Stimulated activated effector memory CD8-positive, alpha-beta T cell treated with anti-CD3 and anti-CD28 coated beads, Interleukin-12 subunit alpha, Interleukin-12 subunit beta, amount 100 ng/mL, for 72 hours (primary cell): ENCODE measurements around the gene PALD1.

Experiments
- ATAC-seq: fragments of 150-1000 bp; cut with Tn5 transposase; 2 replicates; pipeline ENCODE4 v1.10.0; 2021
- DNase-seq, 2 donors: peaks; one replicate each; pipeline ENCODE4 v3.0.0; 2021 to 2022; ENCODE audit warnings: low spot score in 2 of 2
- H3K27ac Mint-ChIP-seq: one replicate; pipeline ENCODE4 v1.8.0; 2022; ENCODE audit warnings: mild to moderate bottlenecking, mixed read lengths
- H3K36me3 Mint-ChIP-seq: one replicate; pipeline ENCODE4 v1.8.0; 2022; ENCODE audit warnings: mild to moderate bottlenecking, mixed read lengths
- H3K4me1 Mint-ChIP-seq: one replicate; pipeline ENCODE4 v1.8.0; 2022; ENCODE audit warnings: mixed read lengths
- H3K4me3 Mint-ChIP-seq: one replicate; pipeline ENCODE4 v1.8.0; 2022; ENCODE audit warnings: mild to moderate bottlenecking, mixed read lengths
- H3K9me3 Mint-ChIP-seq: one replicate; pipeline ENCODE4 v1.8.0; 2022; ENCODE audit warnings: mixed read lengths

The PALD1 gene

GRCh38 chr10:70491614-70492013, 13.0 kb downstream of the PALD1 start:
- H3K4me1 Mint-ChIP-seq, result peaks cover 26% of the 10 kb centered on the region
- H3K27ac Mint-ChIP-seq, result no peak overlapping the region
- DNase-seq (no peak), ATAC-seq (no peak)
- no peak overlapping the region for H3K4me3 Mint-ChIP-seq
- H3K36me3 Mint-ChIP-seq, result no peaks in the 10 kb centered on the region
- H3K9me3 Mint-ChIP-seq, result no peaks in the 10 kb centered on the region

GRCh38 chr10:70492786-70493659, 14.5 kb downstream of the PALD1 start:
- H3K36me3 Mint-ChIP-seq, result no peaks in the 10 kb centered on the region
- H3K27ac Mint-ChIP-seq, result peak overlapping the region; percentile 64
- no peak overlapping the region for H3K4me3 Mint-ChIP-seq
- no peaks in the 10 kb centered on the region for H3K9me3 Mint-ChIP-seq
- ATAC-seq (no peak), DNase-seq (no peak)
- peaks cover 26% of the 10 kb centered on the region for H3K4me1 Mint-ChIP-seq

GRCh38 chr10:70493660-70494234, 15.2 kb downstream of the PALD1 start:
- DNase-seq, result no peak
- ATAC-seq, result peak; percentile 39
- peak overlapping the region; percentile 64 for H3K27ac Mint-ChIP-seq
- H3K4me1 Mint-ChIP-seq, result peaks cover 26% of the 10 kb centered on the region
- no peak overlapping the region for H3K4me3 Mint-ChIP-seq
- H3K36me3 Mint-ChIP-seq, result no peaks in the 10 kb centered on the region
- H3K9me3 Mint-ChIP-seq, result no peaks in the 10 kb centered on the region

- Mint-ChIP-seq H3K9me3 (no peaks in the 10 kb centered on the region), H3K36me3 (no peaks in the 10 kb centered on the region), H3K4me1 (peaks cover 26% of the 10 kb centered on the region), H3K4me3 (peak overlapping the region; percentile 38), H3K27ac (peak overlapping the region; percentile 64)
- DNase-seq (no peak), ATAC-seq (peak; percentile 91)
Observed at GRCh38 chr10:70494536-70494935, 16.0 kb downstream of the PALD1 start.

- H3K27ac Mint-ChIP-seq, result no peak overlapping the region
- peak overlapping the region; percentile 38 for H3K4me3 Mint-ChIP-seq
- H3K9me3 Mint-ChIP-seq, result no peaks in the 10 kb centered on the region
- ATAC-seq, result peak; percentile 54
- no peaks in the 10 kb centered on the region for H3K36me3 Mint-ChIP-seq
- DNase-seq, result no peak
- H3K4me1 Mint-ChIP-seq, result peaks cover 26% of the 10 kb centered on the region
Observed at GRCh38 chr10:70494966-70495365, 16.4 kb downstream of the PALD1 start.

- H3K4me1 Mint-ChIP-seq, result peaks cover 29% of the 10 kb centered on the region
- no peaks in the 10 kb centered on the region for H3K36me3 Mint-ChIP-seq
- no peak for DNase-seq
- ATAC-seq, result no peak
- no peaks in the 10 kb centered on the region for H3K9me3 Mint-ChIP-seq
- H3K4me3 Mint-ChIP-seq, result peak overlapping the region; percentile 38
- H3K27ac Mint-ChIP-seq, result no peak overlapping the region
Observed at GRCh38 chr10:70495691-70496261, 17.2 kb downstream of the PALD1 start.

- H3K4me3 Mint-ChIP-seq, result no peak overlapping the region
- H3K36me3 Mint-ChIP-seq, result no peaks in the 10 kb centered on the region
- H3K9me3 Mint-ChIP-seq, result no peaks in the 10 kb centered on the region
- H3K27ac Mint-ChIP-seq, result no peak overlapping the region
- peaks cover 33% of the 10 kb centered on the region for H3K4me1 Mint-ChIP-seq
- DNase-seq (no peak), ATAC-seq (no peak)
Observed at GRCh38 chr10:70496341-70497119, 18.0 kb downstream of the PALD1 start.

- ATAC-seq, result no peak
- no peak overlapping the region for H3K4me3 Mint-ChIP-seq
- no peaks in the 10 kb centered on the region for H3K36me3 Mint-ChIP-seq
- no peak overlapping the region for H3K27ac Mint-ChIP-seq
- H3K4me1 Mint-ChIP-seq, result peaks cover 33% of the 10 kb centered on the region
- H3K9me3 Mint-ChIP-seq, result no peaks in the 10 kb centered on the region
- no peak for DNase-seq
Observed at GRCh38 chr10:70497120-70497545, 18.6 kb downstream of the PALD1 start.

GRCh38 chr10:70498970-70499835, 20.6 kb downstream of the PALD1 start:
- no peak for ATAC-seq
- Mint-ChIP-seq H3K4me1 (peaks cover 21% of the 10 kb centered on the region), H3K36me3 (no peaks in the 10 kb centered on the region), H3K27ac (peak overlapping the region; percentile 45), H3K4me3 (no peak overlapping the region), H3K9me3 (no peaks in the 10 kb centered on the region)
- DNase-seq, result no peak

- peak; percentile 38 for ATAC-seq
- H3K9me3 Mint-ChIP-seq, result no peaks in the 10 kb centered on the region
- no peaks in the 10 kb centered on the region for H3K36me3 Mint-ChIP-seq
- DNase-seq, result no peak
- no peak overlapping the region for H3K4me3 Mint-ChIP-seq
- H3K27ac Mint-ChIP-seq, result no peak overlapping the region
- H3K4me1 Mint-ChIP-seq, result peaks cover 15% of the 10 kb centered on the region
Observed at GRCh38 chr10:70499836-70500167, 21.2 kb downstream of the PALD1 start.

- Mint-ChIP-seq H3K36me3 (no peaks in the 10 kb centered on the region), H3K4me1 (peaks cover 9% of the 10 kb centered on the region), H3K27ac (no peak overlapping the region), H3K9me3 (no peaks in the 10 kb centered on the region), H3K4me3 (no peak overlapping the region)
- ATAC-seq (no peak), DNase-seq (no peak)
Observed at GRCh38 chr10:70500368-70500767, 21.8 kb downstream of the PALD1 start.

GRCh38 chr10:70500812-70501301, 22.3 kb downstream of the PALD1 start:
- no peak overlapping the region for H3K4me3 Mint-ChIP-seq
- peaks cover 7% of the 10 kb centered on the region for H3K4me1 Mint-ChIP-seq
- no peak for ATAC-seq
- no peaks in the 10 kb centered on the region for H3K36me3 Mint-ChIP-seq
- H3K9me3 Mint-ChIP-seq, result no peaks in the 10 kb centered on the region
- no peak overlapping the region for H3K27ac Mint-ChIP-seq
- DNase-seq, result no peak

GRCh38 chr10:70502406-70502805, 23.8 kb downstream of the PALD1 start:
- Mint-ChIP-seq H3K36me3 (no peaks in the 10 kb centered on the region), H3K4me1 (peaks cover 7% of the 10 kb centered on the region), H3K9me3 (no peaks in the 10 kb centered on the region), H3K27ac (no peak overlapping the region), H3K4me3 (no peak overlapping the region)
- DNase-seq, result no peak
- ATAC-seq, result no peak

GRCh38 chr10:70503776-70504175, 25.2 kb downstream of the PALD1 start:
- no peak for ATAC-seq
- no peak for DNase-seq
- Mint-ChIP-seq H3K4me3 (no peak overlapping the region), H3K27ac (no peak overlapping the region), H3K36me3 (no peaks in the 10 kb centered on the region), H3K9me3 (no peaks in the 10 kb centered on the region), H3K4me1 (peaks cover 7% of the 10 kb centered on the region)
